ENCODE measurements around the gene RAB11B.
A peak's percentile ranks its signal among the peaks of the same experiment; 100 is the strongest.
"Not testable (repeated sequence)": the region's sequence is repeated elsewhere in the genome, so short reads cannot be mapped to it uniquely, and the experiment has no call there.

The RAB11B gene

DNA sequence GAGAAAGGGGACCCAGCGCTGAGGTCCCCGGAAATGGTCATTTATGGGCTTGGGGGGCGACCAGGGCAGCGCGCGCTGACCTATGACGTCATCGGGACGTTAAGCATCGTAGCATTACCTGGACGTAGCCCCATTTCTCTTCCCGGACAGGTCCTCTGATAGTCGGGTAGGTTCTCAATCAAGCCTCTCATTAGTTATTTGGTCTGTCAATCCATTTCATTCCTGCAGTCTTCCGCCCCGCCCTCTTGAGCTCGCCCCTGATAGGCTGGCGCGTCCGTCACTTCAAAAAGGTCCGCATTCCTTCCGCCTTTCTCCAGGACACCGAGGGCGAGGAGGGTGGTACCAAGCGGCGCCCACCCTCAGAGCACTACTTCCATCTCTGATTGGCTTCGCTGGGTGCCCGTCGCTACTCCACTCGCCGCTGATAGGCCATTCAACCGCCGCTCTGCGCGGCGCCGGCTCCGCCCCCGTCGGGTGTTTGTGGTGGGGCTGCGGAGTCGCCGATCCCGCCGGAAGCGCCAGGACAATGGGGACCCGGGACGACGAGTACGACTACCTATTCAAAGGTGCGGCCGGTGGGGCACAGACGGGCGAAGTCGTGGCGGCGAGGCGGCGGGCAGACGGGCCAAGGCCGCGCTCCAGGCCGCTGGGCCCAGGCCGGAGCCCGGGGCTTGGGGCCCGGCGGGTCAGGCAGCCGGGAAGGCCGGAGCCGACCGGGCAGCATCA, at the start of gene RAB11B:
TSS of gene RAB11B (plus strand) at position 470 of the 726 bp plus-strand sequence. CDS start at position 527, 57 bp downstream.
- DNase-seq: peak; percentile 99

DNA sequence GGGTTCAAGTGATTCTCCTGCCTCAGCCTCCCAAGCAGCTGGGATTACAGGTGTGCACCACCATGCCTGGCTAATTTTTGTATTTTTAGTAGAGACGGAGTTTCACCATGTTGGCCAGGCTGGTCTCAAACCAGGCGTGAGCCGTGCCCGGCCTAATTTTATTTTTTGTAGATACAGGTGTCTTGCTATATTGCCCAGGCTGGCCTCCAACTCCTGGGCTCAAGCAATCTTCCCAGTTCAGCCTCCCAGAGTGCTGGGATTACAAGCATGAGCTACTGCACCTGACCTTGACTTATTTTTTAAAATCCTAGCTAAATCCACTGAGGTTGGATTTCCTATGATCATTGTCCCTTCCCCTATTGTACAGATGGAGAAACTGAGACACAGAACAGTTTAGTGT, 48.7 kb upstream of the RAB11B start:
- not testable (repeated sequence) for DNase-seq

GRCh38 chr19:8342316-8342683, 47.9 kb upstream of the RAB11B start:
- no peak for DNase-seq

GRCh38 chr19:8342684-8343482, 47.3 kb upstream of the RAB11B start, which contains the start of gene KANK3:
TSS of gene KANK3 (minus strand) at chr19:8343262. CDS start at chr19:8337828, 5,434 bp downstream.
- DNase-seq: peak; percentile 94

GRCh38 chr19:8343483-8343844, 46.7 kb upstream of the RAB11B start:
- DNase-seq: no peak

DNA sequence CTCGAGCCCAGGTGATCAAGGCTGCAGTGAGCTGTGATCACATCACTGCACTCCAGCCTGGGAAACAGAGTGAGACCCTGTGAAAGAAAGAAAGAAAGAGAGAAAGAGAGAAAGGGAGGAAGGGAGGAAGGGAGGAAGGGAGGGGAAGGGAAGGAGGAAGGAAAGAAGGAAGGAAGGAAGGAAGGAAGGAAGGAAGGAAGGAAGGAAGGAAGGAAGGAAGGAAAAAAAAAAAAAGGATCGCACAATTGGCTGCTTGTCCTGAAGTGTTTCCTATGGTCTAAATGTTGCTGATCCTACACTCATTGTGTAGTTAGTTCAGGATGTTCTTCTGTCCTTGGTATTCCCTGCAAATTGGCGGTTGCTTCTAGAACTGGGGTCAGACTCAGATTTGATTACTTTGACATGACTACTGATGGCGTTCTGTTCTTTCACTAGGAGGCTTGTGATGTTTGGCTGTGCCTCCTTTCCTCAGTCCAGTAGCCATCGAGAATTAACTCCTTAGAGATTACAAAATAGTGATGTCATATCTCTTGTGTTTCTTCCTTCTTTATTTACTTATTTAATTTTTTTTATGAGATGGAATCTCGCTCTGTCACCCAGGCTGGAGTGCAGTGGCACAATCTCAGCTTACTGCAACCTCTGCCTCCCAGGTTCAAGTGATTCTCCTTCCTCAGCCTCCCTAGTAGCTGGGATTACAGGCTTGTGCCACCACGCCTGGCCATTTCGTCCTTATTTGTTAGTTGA, 40.4 kb upstream of the RAB11B start:
- not testable (repeated sequence) for DNase-seq

DNA sequence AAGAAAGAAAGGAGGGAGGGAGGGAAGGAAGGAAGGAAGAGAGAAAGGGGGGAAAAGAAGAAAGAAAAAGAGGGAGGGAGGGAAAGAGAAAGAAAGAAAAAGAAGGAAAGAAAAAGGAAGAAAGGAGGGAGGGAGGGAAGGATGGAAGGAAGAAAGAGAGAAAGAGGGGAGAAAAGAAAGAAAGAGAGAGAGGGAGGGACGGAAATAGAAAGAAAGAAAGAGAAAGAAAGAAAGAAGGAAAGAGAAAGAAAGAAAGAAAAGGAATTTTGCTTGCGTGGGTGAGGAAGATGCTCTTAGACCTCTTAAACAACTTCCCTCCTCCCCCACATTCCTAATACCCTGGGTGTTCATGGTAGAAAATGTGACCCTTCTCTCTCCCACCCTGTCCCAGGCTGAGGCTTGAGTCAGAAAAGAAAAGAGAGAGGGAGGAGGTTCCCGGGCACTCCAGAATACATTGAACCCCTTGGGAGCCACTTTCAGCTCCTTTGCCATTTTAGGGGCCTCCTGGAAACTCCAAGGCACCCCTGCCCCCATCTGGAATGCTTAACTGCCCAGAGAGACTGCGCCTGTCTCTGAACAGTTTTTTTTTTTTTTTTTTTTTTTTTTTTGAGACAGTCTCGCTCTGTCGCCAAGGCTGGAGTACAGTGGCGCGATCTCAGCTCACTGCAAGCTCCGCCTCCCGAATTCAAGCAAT, 37.9 kb upstream of the RAB11B start:
- DNase-seq: no peak

- DNase-seq: not testable (repeated sequence)
These were observed 37.3 kb upstream of the RAB11B start for GRCh38 chr19:8352845-8353244.

- no peak for DNase-seq
These were observed 34.3 kb upstream of the RAB11B start for GRCh38 chr19:8355631-8356402.

DNA sequence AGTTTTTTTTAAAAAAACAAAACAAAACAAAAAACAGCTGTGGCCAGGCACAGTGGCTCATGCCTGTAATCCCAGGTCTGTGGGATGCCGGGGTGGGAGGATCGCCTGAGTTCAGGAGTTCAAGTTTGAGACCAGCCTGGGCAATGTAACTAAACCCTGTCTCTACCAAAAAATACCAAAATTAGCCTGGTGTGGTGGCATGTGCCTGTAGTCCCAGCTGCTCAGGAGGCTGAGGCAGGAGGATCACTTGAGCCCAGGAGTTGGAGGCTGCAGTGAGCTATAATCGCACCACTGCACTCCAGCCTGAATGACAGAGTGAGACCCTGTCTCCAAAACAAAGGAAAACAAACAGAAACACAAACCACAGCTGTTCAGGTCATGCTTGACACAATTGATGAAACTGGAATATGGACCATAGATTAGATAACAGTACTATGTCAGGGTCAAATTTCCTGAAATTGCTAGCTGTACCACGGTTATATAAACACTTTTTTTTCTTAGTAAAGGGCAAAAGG, 33.1 kb upstream of the RAB11B start:
- no peak for DNase-seq

- DNase-seq: no peak
These were observed 31.2 kb upstream of the RAB11B start for GRCh38 chr19:8358948-8359347.

- DNase-seq: no peak
These were observed 30.0 kb upstream of the RAB11B start for GRCh38 chr19:8360196-8360595.

GRCh38 chr19:8361921-8362793, 28.0 kb upstream of the RAB11B start:
- DNase-seq: peak; percentile 76

DNA sequence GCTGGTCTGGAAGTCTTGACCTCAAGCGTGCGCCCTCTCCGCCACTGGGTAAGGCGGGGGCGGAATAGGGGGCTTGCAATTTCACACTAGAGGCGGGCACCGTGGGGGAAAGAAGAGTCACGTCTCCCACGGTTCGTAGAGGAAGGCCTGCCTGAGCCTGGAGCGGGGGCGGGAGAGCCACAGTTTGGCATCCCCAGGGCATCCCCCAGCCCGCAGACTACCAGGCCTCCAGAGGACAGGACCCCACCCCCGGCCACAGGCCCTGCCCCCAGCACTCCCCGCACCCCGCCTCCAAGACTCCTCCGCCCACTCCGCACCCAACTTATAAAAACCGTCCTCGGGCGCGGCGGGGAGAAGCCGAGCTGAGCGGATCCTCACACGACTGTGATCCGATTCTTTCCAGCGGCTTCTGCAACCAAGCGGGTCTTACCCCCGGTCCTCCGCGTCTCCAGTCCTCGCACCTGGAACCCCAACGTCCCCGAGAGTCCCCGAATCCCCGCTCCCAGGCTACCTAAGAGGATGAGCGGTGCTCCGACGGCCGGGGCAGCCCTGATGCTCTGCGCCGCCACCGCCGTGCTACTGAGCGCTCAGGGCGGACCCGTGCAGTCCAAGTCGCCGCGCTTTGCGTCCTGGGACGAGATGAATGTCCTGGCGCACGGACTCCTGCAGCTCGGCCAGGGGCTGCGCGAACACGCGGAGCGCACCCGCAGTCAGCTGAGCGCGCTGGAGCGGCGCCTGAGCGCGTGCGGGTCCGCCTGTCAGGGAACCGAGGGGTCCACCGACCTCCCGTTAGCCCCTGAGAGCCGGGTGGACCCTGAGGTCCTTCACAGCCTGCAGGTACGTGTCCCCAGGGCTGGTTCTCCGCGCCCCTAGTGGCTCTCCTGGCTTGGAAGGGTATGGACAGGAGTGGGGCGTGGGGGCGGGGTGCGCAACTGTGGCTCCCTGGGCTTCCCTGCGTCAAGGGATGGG, 26.1 kb upstream of the RAB11B start, which contains the start of gene ANGPTL4:
TSS of gene ANGPTL4 (plus strand) at position 353 of the 969 bp plus-strand sequence. CDS start at position 520, 167 bp downstream.
- DNase-seq: peak; percentile 13

DNA sequence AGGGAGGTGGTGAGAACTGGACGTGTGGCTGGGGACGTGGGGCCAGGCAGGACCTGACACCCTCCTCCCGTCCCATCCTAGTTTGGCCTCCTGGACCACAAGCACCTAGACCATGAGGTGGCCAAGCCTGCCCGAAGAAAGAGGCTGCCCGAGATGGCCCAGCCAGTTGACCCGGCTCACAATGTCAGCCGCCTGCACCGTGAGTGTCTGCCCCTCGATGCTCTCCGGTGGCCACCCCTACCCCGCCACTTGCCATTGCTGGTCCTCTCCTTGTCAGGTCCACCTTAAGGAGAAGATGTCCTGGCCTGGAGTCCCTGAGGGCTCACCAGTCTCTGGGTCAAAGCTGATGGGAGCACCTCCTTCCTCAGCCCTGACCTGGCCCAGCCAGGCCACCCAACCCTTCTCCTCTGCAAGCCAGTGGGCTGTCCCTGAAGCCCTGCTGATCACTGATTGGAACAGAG, 24.0 kb upstream of the RAB11B start:
- no peak for DNase-seq

DNA sequence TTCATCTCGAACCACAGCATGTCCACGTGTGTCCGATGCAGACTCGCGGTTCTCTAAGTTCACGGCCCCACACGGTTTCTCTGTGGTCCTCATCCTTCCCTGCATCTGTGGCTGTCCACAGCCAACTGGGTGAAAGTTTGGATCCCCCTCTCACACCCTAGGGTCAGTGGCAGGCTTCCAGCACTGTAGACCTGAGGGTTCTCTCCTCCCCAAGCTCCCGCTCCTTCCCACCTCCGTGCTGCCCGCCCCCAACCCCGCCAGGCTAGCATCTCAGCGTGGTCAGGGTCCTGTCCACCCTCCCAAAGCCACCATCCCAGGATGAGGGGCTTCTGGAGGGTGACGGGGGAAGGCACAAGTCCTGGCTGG, 23.2 kb upstream of the RAB11B start:
- no peak for DNase-seq

GRCh38 chr19:8367327-8368001, 22.7 kb upstream of the RAB11B start:
- no peak for DNase-seq

DNA sequence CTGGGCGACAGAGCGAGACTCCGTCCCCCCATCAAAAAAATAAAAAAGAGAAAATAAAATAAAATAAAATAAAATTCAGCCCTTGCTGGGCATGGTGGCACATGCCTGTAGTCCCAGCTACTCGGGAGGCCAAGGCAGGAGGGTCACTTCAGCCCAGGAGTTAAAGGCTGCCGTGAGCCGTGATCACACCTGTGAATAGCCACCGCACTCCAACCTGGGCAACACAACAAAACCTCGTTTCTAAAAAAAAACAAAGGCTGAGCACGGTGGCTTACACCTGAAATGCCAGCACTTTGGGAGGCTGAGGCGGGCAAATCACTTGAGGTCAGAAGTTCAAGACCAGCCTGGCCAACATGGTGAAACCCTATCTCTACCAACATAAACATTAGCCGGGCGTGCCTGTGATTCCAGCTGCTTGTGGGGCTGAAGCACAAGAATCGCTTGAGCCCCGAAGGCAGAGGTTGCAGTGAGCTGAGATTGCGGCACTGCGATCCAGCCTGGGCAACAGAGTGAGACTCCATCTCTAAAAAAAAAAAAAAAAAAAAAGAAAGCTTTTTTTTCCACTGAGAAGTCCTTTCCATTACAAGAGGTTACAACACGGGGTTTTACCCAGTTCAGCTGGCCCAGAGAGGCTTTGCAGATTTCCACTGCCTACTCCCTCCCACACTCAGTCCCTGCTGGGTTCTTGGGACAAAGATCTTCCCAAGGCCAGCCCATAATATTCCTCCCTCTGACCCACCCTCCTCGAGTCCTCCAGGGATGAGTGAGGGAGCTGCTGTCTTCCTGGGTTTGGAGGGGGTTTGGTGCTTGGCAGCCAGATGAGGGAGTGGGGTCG, 19.8 kb upstream of the RAB11B start:
- DNase-seq: no peak
